HG02610 (cell line): ENCODE results near the gene OPHN1.
A peak's percentile ranks its signal among the peaks of the same experiment; 100 is the strongest.

ENCODE experiments used
- ATAC-seq: cut with Tn5 transposase; IDR thresholded peaks from one replicate; pipeline ENCODE4 v1.9.1; 2021; ENCODE audit warnings: mild to moderate bottlenecking, moderate library complexity; ENCODE audit not compliant: unreplicated experiment

The OPHN1 gene, protein sequence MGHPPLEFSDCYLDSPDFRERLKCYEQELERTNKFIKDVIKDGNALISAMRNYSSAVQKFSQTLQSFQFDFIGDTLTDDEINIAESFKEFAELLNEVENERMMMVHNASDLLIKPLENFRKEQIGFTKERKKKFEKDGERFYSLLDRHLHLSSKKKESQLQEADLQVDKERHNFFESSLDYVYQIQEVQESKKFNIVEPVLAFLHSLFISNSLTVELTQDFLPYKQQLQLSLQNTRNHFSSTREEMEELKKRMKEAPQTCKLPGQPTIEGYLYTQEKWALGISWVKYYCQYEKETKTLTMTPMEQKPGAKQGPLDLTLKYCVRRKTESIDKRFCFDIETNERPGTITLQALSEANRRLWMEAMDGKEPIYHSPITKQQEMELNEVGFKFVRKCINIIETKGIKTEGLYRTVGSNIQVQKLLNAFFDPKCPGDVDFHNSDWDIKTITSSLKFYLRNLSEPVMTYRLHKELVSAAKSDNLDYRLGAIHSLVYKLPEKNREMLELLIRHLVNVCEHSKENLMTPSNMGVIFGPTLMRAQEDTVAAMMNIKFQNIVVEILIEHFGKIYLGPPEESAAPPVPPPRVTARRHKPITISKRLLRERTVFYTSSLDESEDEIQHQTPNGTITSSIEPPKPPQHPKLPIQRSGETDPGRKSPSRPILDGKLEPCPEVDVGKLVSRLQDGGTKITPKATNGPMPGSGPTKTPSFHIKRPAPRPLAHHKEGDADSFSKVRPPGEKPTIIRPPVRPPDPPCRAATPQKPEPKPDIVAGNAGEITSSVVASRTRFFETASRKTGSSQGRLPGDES

DNA sequence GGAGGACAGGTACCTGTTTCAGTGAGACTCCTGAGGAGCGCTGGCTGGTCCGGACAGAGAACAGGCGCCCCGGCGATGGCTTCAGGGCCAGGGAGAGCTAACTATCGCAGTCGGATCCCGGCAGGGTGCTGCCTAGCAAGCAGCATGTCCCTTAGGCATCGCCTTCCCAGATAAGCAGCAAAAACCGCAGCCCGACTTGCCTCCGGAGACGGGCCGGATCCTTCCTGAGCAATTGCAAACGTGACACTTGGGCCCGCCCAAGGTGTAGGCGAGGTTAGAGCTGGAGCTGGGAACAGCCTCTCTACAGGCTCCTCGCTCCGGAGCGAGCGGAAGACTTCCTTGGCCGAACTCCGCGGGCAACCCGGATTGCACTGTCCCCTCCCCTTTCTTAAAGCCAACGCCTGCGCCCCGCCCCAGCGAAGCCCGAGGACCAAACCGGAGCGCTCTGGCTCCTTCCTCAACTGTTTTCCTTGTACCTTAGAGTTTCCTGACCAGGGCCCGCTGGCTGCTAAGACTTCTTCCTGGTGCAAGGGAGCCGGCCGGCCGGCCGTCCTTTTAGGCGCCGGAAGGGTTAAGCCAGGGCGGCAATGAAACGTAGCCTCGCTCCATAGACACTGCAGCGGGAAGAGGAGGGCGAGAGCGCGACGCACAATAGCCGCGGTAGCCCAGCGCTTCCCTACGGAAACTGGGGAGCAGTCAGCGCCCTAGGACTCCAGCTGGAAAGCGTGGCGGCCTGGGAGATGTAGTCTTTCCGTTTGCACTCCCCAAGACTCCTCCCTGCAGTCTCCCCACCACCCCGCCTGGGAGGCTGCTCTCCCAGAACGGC lies at the start of gene OPHN1:
TSS of gene OPHN1 (minus strand) at position 341 of the 826 bp plus-strand sequence. CDS start 475 bp downstream, outside the sequence.
- ATAC-seq, result no peak

DNA sequence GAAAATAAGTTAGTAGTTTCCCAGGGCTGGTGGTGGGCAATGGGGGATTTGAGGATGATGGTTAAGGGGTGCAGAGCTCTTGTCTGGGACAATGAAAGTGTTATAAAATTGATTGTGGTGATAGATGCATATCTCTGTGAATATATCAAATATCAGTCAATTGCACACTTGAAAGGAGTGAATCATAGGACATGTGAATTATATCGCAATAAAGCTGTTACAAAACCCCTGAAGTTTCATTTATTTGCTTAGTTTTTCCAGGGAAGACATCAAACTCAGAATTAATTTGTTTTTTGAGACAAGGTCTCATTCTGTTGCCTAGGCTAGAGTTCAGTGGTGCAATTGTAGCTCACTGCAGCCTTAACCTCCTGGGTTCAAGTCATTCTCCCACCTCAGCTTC lies 47.7 kb upstream of the OPHN1 start:
- ATAC-seq, result no peak

DNA sequence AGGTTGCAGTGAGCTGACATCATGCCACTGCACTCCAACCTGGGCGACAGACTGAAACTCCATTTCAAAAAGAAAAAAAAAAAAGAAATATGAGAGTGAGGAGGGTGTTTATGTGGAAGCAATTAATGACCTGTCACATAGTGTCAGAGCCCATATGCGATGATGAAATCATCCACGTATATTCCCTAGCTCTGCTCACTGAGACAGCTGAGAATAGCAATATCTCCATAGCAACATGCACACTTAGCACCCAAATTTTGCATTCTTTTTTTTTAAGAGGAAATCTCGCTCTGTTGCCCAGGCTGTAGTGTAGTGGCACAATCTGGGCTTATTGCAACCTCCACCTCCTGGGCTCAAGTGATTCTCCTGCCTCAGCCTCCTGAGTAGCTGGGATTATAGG lies 31.5 kb upstream of the OPHN1 start:
- ATAC-seq, result no peak

DNA sequence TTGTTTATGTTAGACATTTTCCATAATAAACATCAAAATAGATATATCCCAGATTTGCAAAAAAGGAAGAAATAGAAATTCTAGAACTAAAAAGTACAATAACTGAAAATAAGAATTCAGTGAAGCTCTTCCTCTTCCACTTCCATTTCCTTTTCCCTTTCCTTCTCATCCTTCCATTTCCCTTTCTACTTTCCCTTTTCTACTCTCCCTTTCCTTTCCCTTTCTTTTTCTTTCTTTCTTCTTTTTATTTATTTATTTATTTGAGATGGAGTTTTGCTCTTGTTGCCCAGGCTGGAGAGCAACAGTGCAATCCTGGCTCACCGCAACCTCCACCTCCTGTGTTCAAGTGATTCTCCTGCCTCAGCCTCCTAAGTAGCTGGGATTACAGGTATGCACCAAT lies 30.6 kb upstream of the OPHN1 start:
- no peak for ATAC-seq

DNA sequence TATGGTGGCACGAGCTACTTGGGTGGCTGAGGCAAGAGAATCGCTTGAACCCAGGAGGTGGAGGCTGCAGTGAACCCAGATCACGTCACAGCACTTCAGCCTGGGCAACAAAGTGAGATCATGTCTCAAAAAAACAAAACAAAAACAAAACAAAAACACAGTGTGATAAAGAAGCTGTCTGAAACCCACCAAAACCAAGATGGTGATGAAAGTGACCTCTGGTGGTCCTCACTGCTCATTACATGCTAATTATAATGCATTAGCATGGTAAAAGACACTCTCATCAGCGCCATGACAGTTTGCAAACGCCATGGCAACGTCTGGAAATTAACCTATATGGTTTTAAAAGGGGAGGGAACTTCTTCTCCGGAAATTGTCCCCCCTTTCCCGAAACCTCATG lies 29.4 kb upstream of the OPHN1 start:
- ATAC-seq, result peak; percentile 60

DNA sequence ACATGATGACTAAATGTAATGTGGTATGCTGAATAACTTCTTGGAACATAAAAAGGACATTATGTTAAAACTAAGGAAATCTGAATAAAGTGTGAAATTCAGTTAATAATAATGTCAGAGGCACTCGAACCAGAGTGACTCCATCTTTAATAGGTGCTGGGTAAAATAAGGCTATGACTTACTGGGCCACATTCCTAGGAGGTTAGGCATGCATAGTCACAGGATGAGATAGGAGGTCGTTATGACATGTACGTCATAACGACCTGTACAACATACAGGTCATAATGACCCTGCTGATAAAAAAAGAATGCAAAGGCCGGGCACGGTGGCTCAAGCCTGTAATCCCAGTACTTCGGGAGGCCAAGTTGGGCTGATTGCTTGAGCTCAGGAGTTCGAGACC lies 28.9 kb upstream of the OPHN1 start:
- ATAC-seq, result no peak

DNA sequence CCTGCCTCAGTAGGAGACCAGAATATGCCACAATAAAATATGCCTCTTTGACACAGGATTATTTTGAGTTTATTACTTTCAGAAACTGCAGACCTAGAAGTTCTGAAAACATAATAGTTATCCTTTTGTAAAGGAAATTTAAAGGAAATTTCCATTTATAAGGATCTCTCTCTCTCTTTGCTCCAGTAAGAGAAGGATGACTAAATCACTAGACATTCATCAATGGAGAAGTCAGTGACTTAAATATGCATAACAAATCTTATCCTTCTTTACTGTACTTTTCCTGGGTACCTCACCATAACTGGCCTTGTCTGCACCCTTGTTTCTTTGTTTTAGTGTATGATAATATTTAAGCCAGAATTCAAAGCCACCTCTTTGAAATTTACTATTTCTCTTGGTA lies 28.3 kb upstream of the OPHN1 start:
- ATAC-seq, result no peak

DNA sequence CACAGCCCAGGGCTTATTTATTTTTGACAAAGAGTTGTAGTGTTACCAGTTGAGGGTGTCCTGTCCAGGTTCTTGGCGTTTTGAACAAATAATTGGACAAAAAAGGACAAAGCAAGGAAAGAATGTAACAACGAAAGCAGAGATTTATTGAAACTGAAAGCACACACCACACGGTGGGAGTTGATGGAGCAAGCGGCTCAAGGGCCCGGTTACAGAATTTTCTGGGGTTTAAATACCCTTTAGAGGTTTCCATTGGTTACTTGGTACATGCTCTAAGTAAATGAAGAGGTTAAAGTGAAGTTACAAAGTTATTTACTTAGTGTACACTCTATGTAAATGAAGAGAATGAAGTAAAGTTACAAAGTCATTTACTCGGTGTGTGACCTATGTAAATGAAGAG lies 27.8 kb upstream of the OPHN1 start:
- ATAC-seq, result no peak

DNA sequence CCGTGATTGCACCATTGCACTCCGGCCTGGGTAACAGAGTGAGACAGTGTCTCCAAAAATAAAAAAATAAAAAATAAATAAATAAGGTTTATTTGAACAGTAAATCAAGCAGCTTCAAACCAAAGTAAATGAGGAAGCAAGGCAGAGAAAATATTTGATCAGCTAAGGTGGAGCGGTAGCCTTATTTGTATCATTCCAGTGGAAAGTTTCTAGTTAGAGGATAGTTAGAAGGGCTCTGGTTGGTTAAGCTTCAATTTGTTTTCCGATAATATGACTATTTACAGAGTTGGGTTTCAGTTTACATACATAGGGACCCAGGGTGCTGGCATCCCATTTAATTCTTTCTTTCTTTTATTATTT lies 21.8 kb upstream of the OPHN1 start:
- no peak for ATAC-seq

DNA sequence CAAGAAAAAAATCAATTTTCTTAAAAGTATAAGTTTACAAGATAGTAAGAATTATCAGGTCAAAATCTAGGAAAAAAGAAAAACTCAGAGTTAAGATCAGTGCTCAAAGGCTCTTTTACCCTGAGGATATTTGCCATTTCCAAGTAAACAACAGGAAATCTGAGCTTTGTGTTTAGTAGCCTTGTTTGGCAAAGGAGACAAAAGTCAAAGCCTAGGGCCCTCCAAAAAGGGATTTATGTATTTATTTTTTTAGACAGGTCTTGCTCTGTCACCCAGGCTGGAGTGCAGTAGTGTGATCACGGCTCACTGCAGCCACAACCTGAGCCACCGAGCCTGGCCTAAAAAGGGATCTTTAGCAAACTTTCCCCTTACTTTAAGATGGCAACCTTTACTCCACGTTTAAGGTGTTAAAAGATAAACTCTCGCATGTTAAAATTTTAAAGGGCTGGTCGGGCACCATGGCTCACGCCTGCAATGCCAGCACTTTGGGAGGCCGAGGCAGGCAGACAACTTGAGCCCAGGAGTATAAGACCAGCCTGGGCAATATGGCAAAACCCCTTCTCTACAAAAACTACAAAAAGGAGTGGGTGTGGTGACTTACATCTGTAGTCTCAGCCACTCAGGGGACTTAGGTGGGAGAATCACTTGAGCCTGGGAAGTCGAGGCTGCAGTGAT lies 21.3 kb upstream of the OPHN1 start:
- ATAC-seq, result no peak

DNA sequence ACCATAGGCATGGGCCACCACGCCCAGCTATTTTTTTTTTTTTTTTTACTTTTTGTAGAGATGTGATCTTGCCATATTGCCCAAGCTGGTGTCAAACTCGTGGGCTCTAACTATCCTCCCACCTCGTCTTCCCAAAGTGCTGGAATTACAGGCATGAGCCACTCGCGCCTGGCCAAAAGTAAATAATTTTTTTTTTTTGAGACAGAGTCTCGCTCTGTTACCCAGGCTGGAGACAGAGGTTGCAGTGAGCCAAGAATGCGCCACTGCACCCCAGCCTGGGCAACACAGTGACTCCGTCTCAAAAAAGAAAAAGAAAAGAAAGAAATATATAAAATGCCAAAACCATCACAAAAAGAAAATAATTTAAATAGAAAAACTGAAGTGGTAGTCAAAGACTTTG lies 18.4 kb upstream of the OPHN1 start:
- no peak for ATAC-seq

DNA sequence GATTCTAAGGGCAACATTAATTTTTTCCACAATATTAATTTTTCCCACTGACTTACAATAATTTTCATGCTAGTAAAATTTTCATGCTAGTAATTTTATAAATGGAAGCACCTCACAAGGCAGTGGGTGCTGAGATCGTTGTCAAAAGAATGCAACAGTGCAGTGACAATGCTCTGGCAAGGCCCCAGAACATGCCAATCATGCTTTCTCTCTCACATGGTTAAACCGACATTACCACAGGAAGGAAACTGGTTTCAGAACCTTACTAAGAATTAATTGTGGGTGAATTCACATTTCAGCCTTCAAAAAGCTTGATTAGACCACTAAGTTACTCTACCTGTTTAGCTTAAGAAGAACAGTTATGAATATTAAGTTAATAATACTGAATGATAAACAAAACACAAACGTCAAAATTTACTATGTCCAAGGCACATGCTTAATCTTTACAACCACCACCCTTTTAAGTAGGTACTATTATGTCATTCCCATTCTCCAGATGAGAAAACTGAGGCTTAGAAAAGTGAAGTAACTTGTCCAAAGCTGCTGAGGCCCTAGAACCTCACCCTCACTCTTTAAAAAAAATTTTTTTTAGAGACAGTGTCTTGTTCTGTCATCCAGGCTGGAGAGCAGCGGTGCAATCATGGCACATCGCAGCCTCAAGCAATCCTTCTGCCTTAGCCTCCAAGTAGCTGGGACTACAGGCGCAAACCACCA lies 10.0 kb upstream of the OPHN1 start:
- no peak for ATAC-seq

DNA sequence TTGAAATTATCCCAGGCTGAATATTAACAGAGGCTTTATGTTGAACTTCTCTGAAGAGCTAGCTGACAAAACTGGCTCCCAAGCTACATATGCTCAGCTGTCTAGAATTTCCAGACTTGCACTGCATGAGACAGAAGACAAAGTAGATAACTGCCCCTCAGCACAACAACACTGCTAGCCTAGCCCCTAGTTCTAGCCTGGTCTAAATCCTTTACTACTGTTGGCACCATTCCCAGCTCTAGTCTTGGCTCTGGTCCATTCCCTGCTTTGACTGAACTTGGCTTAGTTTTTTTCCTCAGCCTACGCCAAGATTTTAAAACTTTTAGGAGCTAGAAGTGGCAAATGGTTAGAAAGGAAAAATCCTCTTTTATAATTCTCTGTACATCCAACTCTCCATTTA lies 7.6 kb upstream of the OPHN1 start:
- ATAC-seq, result no peak

DNA sequence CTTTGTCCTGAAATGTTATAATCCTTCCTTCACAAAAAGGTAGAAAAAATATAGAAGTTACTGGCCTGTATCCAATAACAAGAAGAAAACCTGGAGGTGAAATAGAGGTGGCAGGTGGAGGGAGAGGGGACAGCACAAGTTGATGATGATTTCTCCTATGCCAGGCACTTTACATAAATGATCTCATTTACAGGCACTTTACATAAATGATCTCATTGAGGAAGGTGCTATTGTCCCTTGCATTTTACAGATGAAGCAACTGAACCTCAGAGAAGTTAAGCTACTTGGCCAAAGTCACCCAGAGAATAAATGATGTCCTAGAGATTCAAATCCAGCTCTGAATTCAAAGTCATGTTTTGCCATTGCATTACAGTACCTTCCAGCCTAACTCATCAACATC lies 7.1 kb upstream of the OPHN1 start:
- ATAC-seq, result no peak

DNA sequence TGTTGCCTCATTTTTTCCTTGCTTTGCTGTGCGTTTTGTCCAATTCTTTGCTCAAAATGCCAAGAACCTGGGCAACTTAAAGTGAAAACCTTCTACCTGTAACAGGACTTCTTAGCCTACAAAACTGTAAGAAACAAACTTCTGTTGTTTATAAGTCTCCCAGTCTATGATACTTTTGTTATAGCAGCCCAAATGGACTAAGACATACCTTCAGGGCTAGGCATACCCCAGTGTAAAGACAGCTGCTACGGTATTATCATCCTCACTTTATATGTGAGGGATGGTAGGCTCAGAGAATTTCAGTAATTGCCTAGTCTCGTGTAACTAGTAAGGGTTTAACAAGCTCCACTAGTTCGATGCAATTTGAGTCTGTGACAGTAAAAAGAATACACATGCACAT lies 6.0 kb upstream of the OPHN1 start:
- ATAC-seq, result no peak

DNA sequence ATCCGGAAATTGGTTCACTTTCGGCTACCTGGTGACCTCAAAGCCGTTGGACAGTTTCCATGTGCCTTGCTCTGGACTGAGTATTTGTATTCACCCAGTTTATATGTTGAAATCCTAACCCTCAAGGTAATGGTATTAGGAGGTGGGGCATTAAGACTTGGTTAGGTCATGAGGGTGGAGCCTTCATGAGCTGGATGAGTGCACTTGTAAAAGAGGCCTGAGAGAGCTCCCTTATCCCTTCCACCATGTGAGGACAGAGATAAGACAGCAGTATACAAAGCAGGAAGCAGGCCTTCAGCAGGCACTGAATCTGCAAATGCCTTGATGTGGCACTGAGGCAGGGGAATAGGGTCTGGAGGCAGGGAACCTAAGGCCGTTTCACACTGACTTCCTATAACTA lies 5.3 kb upstream of the OPHN1 start:
- ATAC-seq, result no peak

DNA sequence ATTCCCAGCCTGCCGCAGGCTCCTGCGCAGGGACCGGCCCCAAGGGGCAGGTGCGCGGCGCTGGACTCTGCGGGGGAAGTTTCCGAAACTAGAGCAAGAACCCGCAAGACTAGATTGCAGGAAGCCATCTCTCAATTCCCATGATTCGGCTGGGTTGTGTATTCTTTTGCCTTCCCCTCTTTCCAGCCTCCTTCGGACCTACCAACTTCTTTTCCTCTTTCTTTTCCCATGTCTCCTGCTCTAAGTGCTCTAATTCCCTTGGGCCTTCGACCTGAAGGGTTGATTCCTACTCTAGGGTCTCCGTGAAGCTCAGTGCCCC lies 645 bp upstream of the OPHN1 start:
- ATAC-seq, result no peak

DNA sequence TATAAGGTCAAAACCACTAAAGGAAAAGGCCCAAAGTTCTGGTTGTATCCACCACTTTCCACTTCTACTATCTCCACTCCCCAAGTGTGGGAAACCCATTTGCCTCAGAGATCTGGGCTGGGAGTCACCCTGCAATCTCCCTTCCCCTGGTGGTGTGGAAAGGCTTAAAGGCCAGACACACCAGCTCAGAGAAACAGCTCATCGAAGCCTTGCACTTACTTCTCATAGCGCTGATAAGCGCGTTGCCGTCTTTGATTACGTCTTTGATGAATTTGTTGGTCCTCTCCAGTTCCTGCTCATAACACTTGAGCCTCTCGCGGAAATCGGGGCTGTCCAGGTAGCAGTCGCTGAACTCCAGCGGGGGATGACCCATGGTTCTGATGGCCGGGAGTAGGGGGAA lies 647 bp downstream of the OPHN1 start:
- no peak for ATAC-seq

DNA sequence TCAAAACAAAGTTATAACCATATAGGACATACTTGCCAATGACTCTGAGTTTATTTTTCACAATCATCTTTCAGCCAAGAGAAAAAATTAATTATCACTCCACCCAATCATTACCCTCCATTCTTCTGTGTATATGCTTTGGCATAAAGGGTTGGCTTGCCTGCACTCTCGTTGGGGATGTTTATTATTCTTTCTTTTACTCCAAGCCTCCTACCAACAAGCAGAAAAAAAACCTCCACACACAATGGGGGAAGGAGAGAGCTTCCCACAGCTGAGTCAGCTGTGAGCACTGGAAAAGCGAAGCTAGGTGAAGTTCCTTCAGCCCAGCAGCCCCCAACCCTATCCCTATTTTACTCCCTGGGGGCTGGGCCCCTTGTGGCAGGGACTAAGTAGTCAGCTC lies 1.5 kb downstream of the OPHN1 start:
- ATAC-seq, result no peak

DNA sequence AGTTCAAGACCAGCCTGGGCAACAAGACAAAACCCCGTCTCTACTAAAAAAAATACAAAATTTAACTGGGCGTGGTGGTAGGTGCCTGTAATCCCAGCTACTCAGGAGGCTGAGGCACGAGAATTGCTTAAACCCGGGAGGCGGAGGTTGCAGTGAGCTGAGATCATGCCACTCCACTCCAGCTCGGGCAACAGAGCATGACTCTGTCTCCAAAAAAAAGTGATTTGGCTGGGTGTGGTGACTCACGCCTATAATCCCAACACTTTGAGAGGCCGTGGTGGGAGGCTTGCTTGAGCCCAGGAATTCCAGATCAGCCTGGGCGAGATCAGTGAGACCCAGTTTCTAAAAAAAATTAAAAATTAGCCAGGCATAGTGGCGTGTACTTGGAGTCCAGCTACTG lies 4.1 kb downstream of the OPHN1 start:
- ATAC-seq, result no peak

DNA sequence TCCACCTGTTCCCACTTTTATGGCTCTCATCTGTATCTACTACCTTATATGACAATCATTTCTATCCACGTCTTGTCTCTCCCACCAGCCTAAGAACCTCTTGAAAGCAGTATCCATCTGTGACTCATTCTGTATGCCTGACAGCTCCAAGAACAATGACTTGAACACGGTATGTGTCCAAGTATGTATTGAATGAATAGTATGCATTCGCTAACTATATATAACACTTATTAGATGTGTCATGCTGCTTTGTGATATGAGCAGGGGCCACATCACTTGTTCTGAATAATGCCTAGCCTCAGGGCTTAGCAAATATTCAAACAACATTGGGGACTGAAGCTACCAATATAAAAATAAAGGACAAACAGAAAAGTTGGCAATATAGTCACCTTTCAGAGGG lies 4.9 kb downstream of the OPHN1 start:
- ATAC-seq, result no peak
